Astrocyte of the spinal cord (primary cell): ENCODE measurements around the gene CENPP.

Experiments used
- DNase-seq: peaks from one replicate; pipeline ENCODE4 v3.0.0; 2011; ENCODE audit warnings: low read depth, low spot score
- H3K4me3 ChIP-seq: 2 replicates; pipeline ENCODE4 v1.5.1; 2011; ENCODE audit warnings: low read depth, mild to moderate bottlenecking, low read length, moderate library complexity
- CTCF ChIP-seq: IDR thresholded peaks from 2 replicates; pipeline ENCODE4 v1.5.1; 2012; ENCODE audit warnings: low read depth, mild to moderate bottlenecking, low read length, inconsistent platforms
- in situ Hi-C: cut with HindIII; loops from 2 replicates; pipeline ENCODE4 v1.10.0; 2017; ENCODE audit warnings: low sequenced_read_pairs

The CENPP gene

GRCh38 chr9:92614123-92614510 lies 288.4 kb downstream of the CENPP start:
- H3K4me3 ChIP-seq = no peak overlapping the region
- TF ChIP-seq CTCF = no peak
- no peak for DNase-seq
- in situ Hi-C loops = no loop called here

DNA sequence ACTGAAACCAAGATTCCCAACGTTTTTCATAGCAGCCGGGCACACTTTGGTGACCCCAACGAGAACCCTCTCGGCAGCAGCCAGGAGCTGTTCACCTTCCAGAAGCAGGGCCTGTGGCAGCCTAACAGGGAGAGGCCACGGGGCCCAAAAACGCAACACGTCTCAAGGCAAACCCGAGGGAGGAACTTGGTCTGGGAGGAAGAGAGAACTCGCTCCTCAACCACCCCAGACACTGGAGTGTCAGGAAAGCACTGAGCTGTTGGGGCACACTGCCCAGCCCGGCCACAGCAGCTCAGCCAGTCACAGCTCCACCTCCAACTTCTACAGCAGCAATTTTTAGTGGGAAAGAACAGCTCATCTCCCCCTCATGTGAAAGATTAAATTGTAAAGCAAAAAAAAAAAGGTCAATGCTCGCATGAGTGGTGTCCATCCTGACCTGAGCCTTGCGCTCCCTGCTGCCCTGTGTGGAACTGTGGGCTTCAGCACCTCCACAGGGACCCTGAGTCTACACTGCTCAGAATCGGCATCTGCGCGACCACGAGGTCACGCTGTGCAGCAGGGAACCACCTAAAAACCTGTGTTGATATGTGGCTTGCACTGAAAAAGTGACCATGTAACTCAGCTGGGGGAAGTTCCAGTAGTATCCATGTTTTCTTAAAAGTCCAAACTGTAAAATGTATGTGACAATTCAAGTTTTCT lies 289.2 kb downstream of the CENPP start:
- H3K4me3 ChIP-seq = no peak overlapping the region
- no peak for TF ChIP-seq CTCF
- in situ Hi-C loops = no loop called here
- DNase-seq = no peak

GRCh38 chr9:92615790-92616189 lies 290.0 kb downstream of the CENPP start:
- TF ChIP-seq CTCF = no peak
- no peak overlapping the region for H3K4me3 ChIP-seq
- in situ Hi-C loops = no loop called here
- DNase-seq = no peak

GRCh38 chr9:92616199-92616641 lies 290.5 kb downstream of the CENPP start:
- no peak for DNase-seq
- no peak overlapping the region for H3K4me3 ChIP-seq
- no peak for TF ChIP-seq CTCF
- in situ Hi-C loops = no loop called here

GRCh38 chr9:92616655-92617111 lies 290.9 kb downstream of the CENPP start:
- in situ Hi-C loops = no loop called here
- TF ChIP-seq CTCF = no peak
- DNase-seq = no peak
- no peak overlapping the region for H3K4me3 ChIP-seq

- DNase-seq = no peak
- in situ Hi-C loops = no loop called here
- no peak overlapping the region for H3K4me3 ChIP-seq
- TF ChIP-seq CTCF = no peak
These were observed 291.6 kb downstream of the CENPP start for GRCh38 chr9:92617195-92617813.
